ENCODE results near the gene HABP4.

- TF ChIP-seq POLR2A (IDR thresholded peaks at IDR 0.05; ENCODE audit: low read length) (no peak), GATA1 (IDR thresholded peaks at IDR 0.05; ENCODE audit: low read depth, low read length) (no peak)
Measured at GRCh38 chr9:96486386-96487028, 36.5 kb downstream of the HABP4 start.

Data from erythroblast (primary cell).